PC-3 (cell line): ENCODE measurements around the gene GLS.

Experiments used
- CTCF ChIP-seq: fragments of 300-600 bp; sonication (generic); conservative IDR thresholded peaks from 2 replicates; pipeline ENCODE4 v1.5.1; 2017; ENCODE audit warnings: antibody characterized with exemption, low read depth, mild to moderate bottlenecking, low read length
- EZH2 ChIP-seq: fragments of 300-600 bp; sonication (generic); IDR thresholded peaks from one replicate; pipeline ENCODE4 v1.6.1; 2017; ENCODE audit warnings: antibody characterized with exemption, mild to moderate bottlenecking, low read length; ENCODE audit not compliant: unreplicated experiment
- EZH2phosphoT487 ChIP-seq: fragments of 300-600 bp; sonication (generic); IDR thresholded peaks from 2 replicates; pipeline ENCODE4 v1.6.1; 2018; ENCODE audit warnings: mild to moderate bottlenecking, antibody characterized with exemption, low read length, borderline replicate concordance

- TF ChIP-seq CTCF (no peak), EZH2 (no peak), EZH2phosphoT487 (no peak)
Measured at GRCh38 chr2:190887089-190887488, 6.5 kb downstream of the GLS start.
